Stimulated activated CD8-positive, alpha-beta memory T cell treated with anti-CD3 and anti-CD28 coated beads, Interleukin-15, amount 100 ng/mL, for 4 hours (primary cell): Measurements from ENCODE around the gene SMIM22.
"Not testable (repeated sequence)": the region's sequence is repeated elsewhere in the genome, so short reads cannot be mapped to it uniquely, and the experiment has no call there.

Experiments
- DNase-seq, 2 donors: peaks; one replicate each; pipeline ENCODE4 v3.0.0-alpha.2; 2020; ENCODE audit warnings: low read depth in 2 of 2

The SMIM22 gene

GRCh38 chr16:4768549-4769305, 26.4 kb upstream of the SMIM22 start:
- DNase-seq = peak; percentile 63 to 64

- no peak for DNase-seq
These were observed 25.9 kb upstream of the SMIM22 start for GRCh38 chr16:4769306-4769638.

- no peak for DNase-seq
These were observed 23.5 kb upstream of the SMIM22 start for GRCh38 chr16:4771646-4772045.

- no peak for DNase-seq
These were observed 22.8 kb upstream of the SMIM22 start for GRCh38 chr16:4772351-4772750.

- no peak for DNase-seq
These were observed 20.2 kb upstream of the SMIM22 start for GRCh38 chr16:4775005-4775404.

GRCh38 chr16:4776141-4776705, 18.9 kb upstream of the SMIM22 start:
- no peak for DNase-seq

GRCh38 chr16:4777339-4778049, 17.7 kb upstream of the SMIM22 start:
- DNase-seq = no peak

GRCh38 chr16:4778050-4778392, 17.1 kb upstream of the SMIM22 start:
- no peak for DNase-seq

- no peak for DNase-seq
These were observed 14.9 kb upstream of the SMIM22 start for GRCh38 chr16:4780235-4780634.

GRCh38 chr16:4783251-4783950, 11.8 kb upstream of the SMIM22 start:
- DNase-seq = no peak

GRCh38 chr16:4783951-4784336, 11.2 kb upstream of the SMIM22 start:
- DNase-seq = no peak

- DNase-seq = not testable (repeated sequence)
These were observed 10.7 kb upstream of the SMIM22 start for GRCh38 chr16:4784444-4784987.

GRCh38 chr16:4785758-4786433, 9.3 kb upstream of the SMIM22 start:
- no peak for DNase-seq

- no peak for DNase-seq
These were observed 8.1 kb upstream of the SMIM22 start for GRCh38 chr16:4787068-4787467.

GRCh38 chr16:4787627-4788482, 7.3 kb upstream of the SMIM22 start, which contains the start of gene SEPTIN12:
TSS of gene SEPTIN12 (minus strand) at chr16:4788345. CDS start at chr16:4787645, 700 bp downstream.
- DNase-seq = no peak

GRCh38 chr16:4788489-4788889, 6.7 kb upstream of the SMIM22 start:
- no peak for DNase-seq

GRCh38 chr16:4788910-4789309, 6.3 kb upstream of the SMIM22 start:
- no peak for DNase-seq

- no peak for DNase-seq
These were observed 4.9 kb upstream of the SMIM22 start for GRCh38 chr16:4790261-4790660.

- DNase-seq = no peak
These were observed 4.3 kb upstream of the SMIM22 start for GRCh38 chr16:4790871-4791270.

GRCh38 chr16:4792951-4793513, 2.1 kb upstream of the SMIM22 start:
- no peak for DNase-seq
